IPS-11a (cell line): ENCODE data around the gene TMEM30A.
A peak's percentile ranks its signal among the peaks of the same experiment; 100 is the strongest.

Experiments
- H3K4me3 ChIP-seq: one replicate; pipeline ENCODE4 v1.5.1; 2013; ENCODE audit warnings: low read depth, low read length, control low read depth

TMEM30A gene

DNA sequence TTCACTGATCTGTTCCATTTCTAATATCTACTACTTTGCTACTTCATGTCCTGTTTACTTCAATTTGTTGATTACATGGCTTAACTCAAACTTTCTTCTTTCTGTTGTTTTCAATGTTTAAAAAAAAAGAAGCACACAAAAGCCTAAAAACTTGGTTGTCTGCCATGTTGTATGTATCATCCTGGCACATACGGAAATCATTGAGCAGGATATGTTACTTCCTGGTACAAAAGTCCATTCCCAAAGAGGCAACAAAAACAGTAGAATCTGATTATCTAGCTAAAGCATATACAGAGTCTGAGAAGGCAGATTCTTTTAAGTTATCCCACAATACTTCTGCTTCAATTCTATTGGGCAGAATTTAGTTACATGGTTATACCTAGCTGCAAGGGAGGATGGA is 64.2 kb downstream of the TMEM30A start:
- no peak overlapping the region for H3K4me3 ChIP-seq

DNA sequence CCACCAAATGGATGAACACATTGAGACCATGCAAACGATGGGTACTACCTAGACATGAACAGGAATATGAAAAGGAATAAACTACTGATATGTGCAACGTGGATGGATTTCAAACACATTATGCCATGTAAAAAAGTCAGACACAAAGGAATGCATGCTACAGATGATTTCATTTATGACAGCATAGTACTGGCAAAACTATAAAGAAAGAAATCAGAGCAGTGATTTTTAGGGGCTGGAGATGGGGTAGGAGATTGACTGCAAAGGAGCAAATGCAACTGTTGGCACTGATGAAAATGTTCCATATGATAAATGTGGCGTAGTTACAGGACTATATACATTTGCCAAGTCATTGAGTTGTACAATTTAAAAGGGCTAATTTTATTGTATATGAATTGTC is 65.3 kb downstream of the TMEM30A start:
- H3K4me3 ChIP-seq, result no peak overlapping the region

DNA sequence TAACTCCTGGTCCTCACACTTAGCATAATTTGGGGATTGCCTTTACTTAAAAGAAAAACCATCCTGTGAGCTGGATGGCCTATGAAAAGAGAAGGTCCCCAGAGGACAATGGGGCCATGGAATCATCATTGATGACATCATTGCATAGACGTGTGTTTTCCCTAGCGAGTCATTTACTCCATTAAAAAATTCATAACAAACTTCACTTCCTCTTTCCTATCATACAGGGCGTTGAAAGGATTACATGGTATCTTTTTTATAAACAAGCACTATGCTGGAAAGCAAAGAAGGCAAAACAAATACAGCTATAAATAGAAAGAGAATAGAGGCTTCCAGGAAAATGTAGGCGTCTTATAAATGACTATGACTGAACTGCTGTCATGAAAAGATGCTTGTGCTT is 67.4 kb downstream of the TMEM30A start:
- H3K4me3 ChIP-seq, result no peak overlapping the region

DNA sequence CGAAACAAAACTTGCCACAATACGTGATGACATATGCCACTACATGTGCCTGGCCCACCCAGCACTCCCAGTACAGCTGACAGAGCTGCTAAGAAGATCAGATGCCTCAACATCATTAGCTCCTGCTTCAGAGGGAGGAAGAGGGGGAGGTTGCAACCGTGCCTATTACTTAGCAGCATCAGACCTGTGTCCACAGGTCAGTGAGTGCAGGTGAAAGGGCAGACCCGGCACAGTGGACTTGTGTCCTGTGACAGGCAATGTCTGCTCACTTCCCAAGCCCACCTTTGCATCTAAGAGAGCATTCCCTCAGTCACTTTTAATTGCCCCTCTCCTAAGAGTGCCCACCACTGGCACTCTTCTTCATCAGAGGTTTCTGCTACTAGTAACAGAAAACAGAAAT is 69.3 kb downstream of the TMEM30A start:
- no peak overlapping the region for H3K4me3 ChIP-seq

DNA sequence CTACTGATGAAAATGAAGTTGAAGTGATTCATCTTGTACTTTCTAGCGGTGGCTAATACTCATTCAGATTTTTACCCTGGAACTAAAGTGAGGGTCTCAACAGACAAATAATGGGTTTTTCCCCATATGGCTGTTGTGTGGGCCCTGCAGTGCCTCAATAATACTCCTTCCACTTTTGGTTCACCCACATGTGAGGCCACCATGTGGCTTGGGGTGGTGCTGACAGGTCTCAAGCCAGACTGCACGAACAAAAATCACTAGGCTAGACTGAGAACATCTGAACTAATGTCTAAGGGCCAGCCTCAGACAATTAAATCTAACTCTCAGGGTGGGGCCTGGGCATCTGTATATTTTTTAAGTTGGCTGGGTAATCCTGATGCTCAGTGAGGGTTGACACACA is 70.9 kb downstream of the TMEM30A start:
- no peak overlapping the region for H3K4me3 ChIP-seq

DNA sequence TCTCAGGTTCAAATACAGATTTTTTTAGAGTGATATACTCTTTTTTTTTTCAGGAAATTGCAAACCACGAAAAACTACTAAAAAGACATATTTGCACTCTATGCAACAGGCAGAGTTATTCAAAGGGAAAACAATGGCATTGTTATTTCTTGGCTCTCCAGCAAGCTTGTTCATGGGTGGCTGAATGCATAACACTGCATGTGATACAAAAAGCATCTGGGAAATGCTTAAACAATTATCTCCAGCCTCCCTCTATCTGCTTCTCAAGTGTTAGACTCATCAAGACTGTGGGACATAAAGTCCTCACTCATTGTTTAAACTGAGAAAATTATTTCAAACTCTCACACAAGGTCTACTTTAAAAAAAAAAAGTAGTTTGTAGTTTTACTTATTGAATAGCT is 71.5 kb downstream of the TMEM30A start:
- no peak overlapping the region for H3K4me3 ChIP-seq

DNA sequence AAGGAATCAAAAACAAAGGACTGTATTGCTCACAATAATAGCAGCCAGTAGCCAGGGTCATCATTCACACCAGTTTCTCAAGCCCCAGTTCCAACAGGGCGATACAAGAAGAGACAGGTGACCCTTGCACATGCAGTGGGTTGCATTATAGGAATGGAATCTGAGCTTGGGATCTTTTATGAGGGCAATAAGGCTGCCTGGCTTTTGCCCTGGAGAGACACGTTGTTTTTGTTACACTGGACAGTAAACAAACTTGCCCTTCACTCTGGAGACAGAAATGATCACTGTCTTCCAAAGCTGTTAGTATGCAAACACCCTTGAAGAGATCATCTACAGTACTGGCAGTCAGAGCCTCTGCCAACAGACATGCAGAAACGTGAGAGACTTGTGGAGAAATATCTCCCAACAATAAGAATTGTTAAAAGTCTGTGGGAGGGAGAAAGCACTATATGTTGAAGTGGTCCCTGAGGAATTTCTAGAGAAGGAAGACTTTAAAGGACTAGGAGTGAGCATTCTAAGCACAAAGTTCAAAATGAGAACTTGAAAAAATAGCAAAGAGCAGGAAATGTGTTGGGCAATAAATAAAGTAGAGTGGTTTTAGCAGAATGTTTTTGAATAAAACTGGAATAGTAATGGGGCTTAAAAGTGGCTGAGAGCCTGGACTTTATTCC is 72.5 kb downstream of the TMEM30A start:
- H3K4me3 ChIP-seq, result no peak overlapping the region

DNA sequence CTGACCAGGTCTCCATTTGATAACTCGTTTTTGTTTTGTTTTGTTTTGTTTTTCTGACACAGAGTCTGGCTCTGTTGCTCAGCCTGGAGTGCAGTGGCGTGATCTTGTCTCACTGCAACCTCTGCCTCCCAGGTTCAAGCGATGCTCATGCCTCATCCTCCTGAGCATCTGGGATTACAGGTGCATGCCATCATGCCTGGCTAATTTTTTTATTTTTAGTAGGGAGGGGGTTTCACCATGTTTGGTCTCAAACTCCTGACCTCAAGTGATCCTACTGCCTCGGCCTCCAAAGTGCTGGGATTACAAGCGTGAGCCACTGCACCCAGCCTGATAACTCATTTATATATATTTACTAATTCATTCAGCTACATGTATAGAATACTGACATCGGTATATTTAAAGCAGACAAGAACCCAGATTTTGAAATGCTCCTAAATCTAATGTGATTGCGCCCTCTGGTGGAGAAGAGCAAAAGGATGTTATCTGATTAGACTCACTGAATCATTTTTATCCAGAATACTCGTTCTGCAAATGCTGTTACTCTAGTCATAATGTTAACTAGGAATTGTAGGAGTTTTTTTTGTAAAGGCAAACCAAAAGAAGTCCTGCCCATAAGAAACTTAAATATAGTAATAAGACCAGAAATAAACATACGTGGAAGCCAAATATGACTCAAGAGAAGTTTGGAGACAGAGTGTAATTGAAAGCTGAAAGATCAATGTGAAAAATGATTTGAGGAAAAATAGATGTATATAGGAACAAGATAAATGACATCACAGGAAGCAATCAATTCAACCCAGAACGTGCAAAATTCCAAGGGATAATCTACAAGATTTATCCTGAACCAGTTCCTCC is 73.5 kb downstream of the TMEM30A start:
- no peak overlapping the region for H3K4me3 ChIP-seq

DNA sequence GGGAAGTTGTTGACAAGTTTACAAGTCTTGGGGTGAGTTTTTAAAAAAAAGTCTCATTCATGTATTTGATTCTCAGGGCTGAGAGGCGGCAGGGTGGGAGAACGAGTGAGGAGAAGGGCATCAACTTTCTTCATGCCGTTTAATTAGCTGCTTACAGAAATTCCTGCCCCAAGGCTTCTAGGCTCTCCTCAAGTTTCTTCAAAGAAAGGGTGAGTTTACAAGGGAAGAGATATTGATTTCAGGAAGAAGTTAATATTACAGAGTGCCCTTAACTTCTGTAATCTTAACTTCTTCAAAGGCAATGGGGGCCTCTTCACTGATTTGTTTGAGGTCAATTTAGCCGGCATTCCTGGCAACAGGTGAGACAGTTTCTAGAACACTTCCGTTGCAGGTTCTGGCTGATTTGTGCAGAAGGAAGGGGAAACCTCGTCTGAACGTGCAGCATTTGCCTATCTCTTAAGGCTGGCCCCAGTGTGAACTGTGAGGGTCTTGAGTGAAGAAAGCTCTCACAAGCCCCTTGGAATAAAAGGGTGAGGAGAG is 75.3 kb downstream of the TMEM30A start:
- no peak overlapping the region for H3K4me3 ChIP-seq

DNA sequence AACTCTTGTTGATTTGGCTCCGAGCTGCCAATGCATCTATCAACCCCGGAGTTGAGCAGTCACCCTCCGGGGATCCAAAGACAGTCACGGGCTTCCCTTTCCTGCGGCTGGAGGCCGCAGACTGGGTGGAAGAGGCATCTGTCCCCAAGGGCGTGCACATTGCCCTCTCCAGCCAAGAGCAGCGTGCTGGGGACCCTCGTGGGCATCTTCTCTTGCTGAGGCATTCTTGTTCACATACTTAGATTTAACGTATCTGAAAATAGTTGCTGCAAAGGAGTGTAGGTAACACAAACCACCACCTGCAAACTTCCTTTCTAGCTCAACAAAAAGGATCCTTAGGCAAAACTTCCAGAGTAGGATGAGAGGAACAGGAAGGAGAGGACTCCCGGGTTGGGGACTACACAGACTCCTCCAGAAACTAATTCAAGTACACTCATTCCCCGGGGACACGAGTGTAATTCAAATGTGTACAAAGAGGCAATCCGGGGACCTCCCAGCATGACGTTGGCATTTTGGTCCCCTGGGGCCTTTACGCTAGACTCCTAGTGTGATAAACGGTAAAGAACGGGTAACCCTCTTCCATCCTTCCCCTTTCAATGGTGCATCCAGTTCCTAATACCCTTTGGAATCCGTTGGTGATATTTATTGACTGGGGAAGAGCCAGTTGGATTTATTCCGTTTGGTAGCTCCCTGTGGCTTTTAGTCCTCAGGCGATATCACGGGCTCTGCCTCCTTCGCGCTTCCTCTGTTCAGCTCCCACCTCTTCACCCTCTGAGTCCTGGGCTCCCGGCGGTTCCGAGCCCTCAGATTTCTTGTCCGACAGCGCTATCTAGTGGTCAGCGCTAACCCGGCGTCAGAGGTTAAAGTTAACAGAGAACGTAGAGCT is 76.1 kb downstream of the TMEM30A start:
- no peak overlapping the region for H3K4me3 ChIP-seq

DNA sequence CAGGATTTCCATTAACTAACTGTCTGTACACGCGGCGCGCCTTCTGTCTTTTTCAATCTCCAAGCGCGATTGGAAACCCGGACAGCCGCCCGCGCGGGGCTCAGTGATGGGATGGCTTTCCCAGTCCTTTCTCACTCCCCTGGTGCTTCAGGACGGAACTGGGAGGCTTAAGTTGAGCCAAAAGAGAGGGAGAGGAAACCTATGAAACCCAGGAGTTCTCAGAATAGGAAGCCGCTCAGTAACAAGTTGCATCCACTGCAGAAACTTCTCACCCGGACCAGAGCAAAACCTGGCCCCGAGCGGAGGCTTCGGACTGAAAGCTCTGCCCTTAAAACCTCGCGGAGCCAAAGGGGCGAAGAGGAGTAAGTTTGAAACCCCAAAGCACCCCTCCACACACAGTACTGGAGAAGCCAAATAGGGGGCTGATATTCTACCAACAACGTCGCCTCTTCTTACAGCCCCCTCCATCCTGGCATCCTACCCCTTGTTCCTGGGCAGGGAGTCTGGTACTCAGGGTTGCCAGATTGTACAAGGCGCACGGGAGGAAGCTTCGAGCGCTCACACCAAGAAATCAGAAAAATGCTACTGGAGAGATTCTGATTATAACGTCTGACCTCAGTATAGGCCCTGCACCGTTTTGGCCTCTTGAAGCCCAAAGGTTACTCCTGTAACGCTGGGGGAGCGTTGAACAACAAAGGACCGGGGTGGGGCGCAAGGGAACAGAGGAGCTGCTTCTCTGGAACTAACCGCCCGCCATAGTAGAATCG is 77.8 kb downstream of the TMEM30A start:
- peak overlapping the region; percentile 68 for H3K4me3 ChIP-seq

DNA sequence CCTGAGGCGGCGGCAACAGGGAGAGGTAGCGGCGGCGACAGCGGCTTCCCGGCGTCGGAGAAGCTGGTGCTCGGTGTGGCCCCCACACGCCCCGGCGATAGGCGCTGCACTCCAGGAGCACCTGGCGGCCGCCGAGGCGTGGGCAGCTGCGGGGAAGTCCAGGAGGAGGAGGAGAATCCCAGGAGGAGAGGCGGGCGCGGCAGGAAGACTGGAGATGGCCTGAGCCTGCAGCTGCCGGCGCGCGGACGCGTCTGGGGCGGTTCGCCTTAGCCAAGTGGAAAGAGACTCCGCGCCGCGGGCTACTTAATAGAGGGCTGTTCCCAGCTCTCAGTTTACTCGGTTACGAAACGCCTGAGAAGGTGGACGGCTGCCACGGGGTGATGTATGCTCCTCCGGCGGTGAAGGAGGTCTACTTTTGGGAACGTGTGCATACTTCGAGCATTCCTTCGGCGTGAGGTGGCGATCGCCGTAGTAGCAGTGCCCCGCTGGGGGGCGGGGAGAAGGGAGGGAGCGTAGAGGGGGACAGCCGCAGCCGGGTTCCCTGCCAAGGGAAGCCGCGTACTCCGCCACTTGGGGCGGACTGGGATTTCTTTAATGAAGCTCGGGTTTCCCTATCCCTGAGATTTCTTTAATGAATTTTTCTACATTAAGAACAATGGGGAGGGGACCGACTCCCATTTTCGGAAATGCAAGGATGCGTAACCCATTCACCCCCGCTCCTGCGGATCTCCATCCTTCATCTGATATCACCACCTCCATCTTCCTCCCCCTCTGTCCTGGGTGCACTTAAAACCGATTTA is 78.6 kb downstream of the TMEM30A start, which contains the start of gene COL12A1:
Gene COL12A1, minus strand, starts transcription at position 278 of the 800 bp plus-strand sequence. CDS start 3,261 bp downstream, outside the sequence.
- peak within 1 kb of the TSS; percentile 68 for H3K4me3 ChIP-seq

DNA sequence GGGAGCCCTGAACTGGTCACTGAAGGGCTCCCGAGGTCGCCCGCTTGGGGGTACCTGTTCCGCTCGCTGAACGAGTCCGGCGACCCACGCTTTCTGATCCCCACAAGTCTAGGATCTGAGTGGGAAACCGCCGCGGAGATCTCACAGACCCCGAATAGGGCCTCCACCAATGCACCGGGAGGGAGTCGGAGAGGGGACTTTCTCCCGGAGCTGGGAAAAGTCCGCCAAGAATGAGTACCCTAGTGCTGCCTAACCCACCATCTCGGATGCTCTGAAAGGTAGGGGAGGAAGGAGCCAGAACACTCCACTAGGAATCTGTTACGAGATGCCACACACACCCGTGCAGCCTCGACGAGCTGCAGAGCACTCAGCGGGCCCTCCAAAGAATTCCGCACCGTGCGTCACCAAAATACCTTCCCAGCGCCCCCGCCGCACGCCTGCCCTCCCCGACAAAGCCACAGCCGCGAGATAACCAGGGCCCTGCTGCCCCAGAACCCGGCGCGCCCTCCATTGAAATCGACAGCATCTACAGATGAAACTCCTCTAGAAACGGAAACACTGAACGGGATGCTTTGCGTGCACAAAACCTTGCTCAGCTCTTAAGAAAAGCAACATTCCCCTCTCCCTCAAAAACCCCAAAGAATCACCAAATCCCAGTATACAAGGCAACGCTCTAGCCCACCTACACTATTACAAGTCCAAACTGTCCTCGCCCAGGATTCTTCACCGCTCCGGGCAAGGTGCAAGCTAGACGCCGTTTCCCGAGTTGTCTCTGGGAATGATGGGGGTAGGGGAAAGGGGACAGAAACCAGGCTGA is 79.4 kb downstream of the TMEM30A start:
- peak overlapping the region; percentile 68 for H3K4me3 ChIP-seq

DNA sequence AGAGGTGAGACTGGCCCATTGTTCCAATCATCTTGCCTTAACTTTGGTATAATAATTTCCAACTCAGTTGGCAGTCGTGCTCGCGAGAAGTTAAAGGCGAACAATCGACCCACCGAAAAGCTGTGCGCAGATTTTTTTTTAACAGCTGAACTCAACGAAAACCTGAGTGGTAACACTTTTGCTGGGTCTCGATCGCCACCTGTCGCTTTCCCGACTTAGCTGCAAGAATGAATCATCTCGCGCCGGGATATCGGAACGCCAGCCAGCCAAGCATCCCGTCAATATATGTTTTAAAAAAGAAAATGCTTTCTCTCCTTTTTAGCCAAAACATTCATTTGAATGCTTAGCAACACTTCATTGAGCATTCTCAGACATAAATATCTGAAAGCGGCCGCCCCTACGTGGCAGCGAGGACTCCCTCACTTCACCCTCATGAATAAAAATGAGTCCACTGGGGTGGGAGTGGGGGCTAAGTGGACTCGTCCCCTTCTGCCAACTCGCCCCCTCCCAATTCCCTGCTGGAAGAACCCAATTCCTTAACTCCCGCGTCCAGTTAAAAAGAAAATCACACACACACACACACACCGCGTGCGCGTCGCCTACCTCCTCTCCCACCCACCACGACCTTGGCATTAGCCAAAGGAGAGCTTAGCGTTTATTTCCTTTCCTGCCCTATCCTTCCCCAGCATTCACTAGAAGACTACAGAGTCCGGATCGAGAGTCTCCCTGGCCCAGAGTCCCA is 80.2 kb downstream of the TMEM30A start:
- peak overlapping the region; percentile 68 for H3K4me3 ChIP-seq

DNA sequence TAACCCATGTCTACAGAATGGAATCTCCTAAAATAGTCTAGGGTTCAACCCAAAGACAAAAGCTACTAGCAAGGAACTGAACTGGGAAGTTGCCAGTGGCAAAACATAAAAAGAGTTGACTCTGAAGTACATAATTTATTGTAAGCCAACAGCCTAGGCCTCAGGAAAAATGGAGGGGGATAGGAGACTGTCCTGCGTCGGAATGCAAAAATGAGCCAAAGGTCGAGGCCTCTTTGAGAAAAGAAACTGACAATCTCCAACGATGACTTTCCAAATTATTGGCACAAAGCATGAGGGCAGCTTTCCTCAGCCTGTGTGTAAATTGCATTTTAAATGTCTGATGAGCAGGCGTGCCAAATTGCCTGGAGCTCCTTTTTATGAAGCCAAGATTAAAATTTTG is 80.9 kb downstream of the TMEM30A start:
- no peak overlapping the region for H3K4me3 ChIP-seq
